WTC11 (cell line): ENCODE data around the gene TSKU. TPM values are rescaled to one million over a fixed set of nuclear protein-coding genes. Genes with fewer than 3 reads are reported as not detected.

Experiments
- ATAC-seq: fragments of 200-7000 bp; cut with Tn5 transposase; 2 replicates; pipeline ENCODE4 v1.10.0; 2021; ENCODE audit warnings: mild to moderate bottlenecking, moderate library complexity
- CTCF ChIA-PET: fragments of 300-600 bp; sonication (Branson Sonifier 250); formaldehyde crosslinking; loops from one replicate; lab custom pipeline; 2021; ENCODE audit warnings: antibody characterized with exemption; lab: Charles Lee
- POLR2A ChIA-PET: fragments of 350-600 bp; sonication (Branson Sonifier 250); formaldehyde crosslinking; loops from one replicate; lab custom pipeline; 2021; ENCODE audit warnings: antibody characterized with exemption; lab: Charles Lee
- DNase-seq: peaks from one replicate; pipeline ENCODE4 v3.0.0; 2021; ENCODE audit warnings: low spot score
- H3K27ac Mint-ChIP-seq: 2 replicates; pipeline ENCODE4 v1.8.0; 2021; ENCODE audit warnings: mixed read lengths
- H3K27me3 Mint-ChIP-seq: 2 replicates; pipeline ENCODE4 v1.8.0; 2021; ENCODE audit warnings: low read depth, mild to moderate bottlenecking, moderate library complexity, mixed read lengths
- H3K36me3 Mint-ChIP-seq: 2 replicates; pipeline ENCODE4 v1.8.0; 2021; ENCODE audit warnings: mixed read lengths
- H3K4me1 Mint-ChIP-seq: 2 replicates; pipeline ENCODE4 v1.8.0; 2022; ENCODE audit warnings: mixed read lengths
- H3K4me3 Mint-ChIP-seq: 2 replicates; pipeline ENCODE4 v1.8.0; 2021; ENCODE audit warnings: mild to moderate bottlenecking, moderate library complexity, mixed read lengths
- H3K9me3 Mint-ChIP-seq: 2 replicates; pipeline ENCODE4 v1.8.0; 2021; ENCODE audit warnings: mixed read lengths
- CBFB ChIP-seq: sonication (generic); formaldehyde crosslinking; IDR thresholded peaks from 2 replicates; pipeline ENCODE4 v1.8.1; 2022; ENCODE audit warnings: mild to moderate bottlenecking, low read depth, missing genetic modification reagents
- E2F4 ChIP-seq: sonication (generic); formaldehyde crosslinking; IDR thresholded peaks from 2 replicates; pipeline ENCODE4 v1.8.1; 2022; ENCODE audit warnings: low read depth, mild to moderate bottlenecking, moderate library complexity, missing genetic modification reagents, borderline replicate concordance
- FOXK1 ChIP-seq: sonication (generic); formaldehyde crosslinking; IDR thresholded peaks from 2 replicates; pipeline ENCODE4 v1.8.0; 2022; ENCODE audit warnings: mild to moderate bottlenecking, moderate library complexity, missing genetic modification reagents
- GRHL2 ChIP-seq: fragments of 250-450 bp; sonication (Bioruptor Pico); IDR thresholded peaks from 2 replicates; pipeline ENCODE4 v1.8.0; 2022; ENCODE audit warnings: mild to moderate bottlenecking, moderate library complexity; ENCODE audit not compliant: insufficient replicate concordance, severe bottlenecking
- JAZF1 ChIP-seq: fragments of 250-450 bp; sonication (Bioruptor Pico); IDR thresholded peaks from 2 replicates; pipeline ENCODE4 v1.9.0; 2021; ENCODE audit warnings: moderate library complexity, mild to moderate bottlenecking, inconsistent platforms
- KAT7 ChIP-seq: sonication (generic); formaldehyde crosslinking; IDR thresholded peaks from 2 replicates; pipeline ENCODE4 v1.8.1; 2023; ENCODE audit warnings: missing genetic modification reagents, mild to moderate bottlenecking, borderline replicate concordance
- NFYB ChIP-seq: sonication (generic); formaldehyde crosslinking; conservative IDR thresholded peaks from 2 replicates; pipeline ENCODE4 v1.8.0; 2022; ENCODE audit warnings: low read depth, missing genetic modification reagents
- NR2C2 ChIP-seq: sonication (generic); formaldehyde crosslinking; IDR thresholded peaks from 2 replicates; pipeline ENCODE4 v1.8.0; 2022; ENCODE audit warnings: mild to moderate bottlenecking, missing genetic modification reagents
- OVOL2 ChIP-seq: fragments of 250-450 bp; sonication (Bioruptor Pico); IDR thresholded peaks from 2 replicates; pipeline ENCODE4 v1.9.0; 2021; ENCODE audit warnings: mild to moderate bottlenecking, borderline replicate concordance
- PRDM15 ChIP-seq: sonication (generic); formaldehyde crosslinking; IDR thresholded peaks from 2 replicates; pipeline ENCODE4 v1.8.0; 2022; ENCODE audit warnings: missing genetic modification reagents
- ZNF232 ChIP-seq: sonication (generic); formaldehyde crosslinking; IDR thresholded peaks from 2 replicates; pipeline ENCODE4 v1.8.0; 2022; ENCODE audit warnings: mild to moderate bottlenecking, missing genetic modification reagents
- ZNF425 ChIP-seq: fragments of 250-450 bp; sonication (Bioruptor Pico); conservative IDR thresholded peaks from 2 replicates; pipeline ENCODE4 v1.9.0; 2021; ENCODE audit warnings: mild to moderate bottlenecking
- total RNA-seq: library from RNA; stranded (reverse); gene quantifications from 3 replicates; pipeline ENCODE4 v1.2.3, GENCODE V29; 2021
- TF ChIP-seq, protein P1 (sequence below): sonication (generic); formaldehyde crosslinking; IDR thresholded peaks from 2 replicates; pipeline ENCODE4 v1.8.1; 2023; ENCODE audit warnings: mild to moderate bottlenecking, missing genetic modification reagents, moderate library complexity
- TF ChIP-seq, protein P2 (sequence below): sonication (generic); formaldehyde crosslinking; IDR thresholded peaks from 2 replicates; pipeline ENCODE4 v1.8.1; 2022; ENCODE audit warnings: mild to moderate bottlenecking, moderate library complexity, missing genetic modification reagents
- TF ChIP-seq, protein P3 (sequence below): sonication (generic); formaldehyde crosslinking; IDR thresholded peaks from 2 replicates; pipeline ENCODE4 v1.8.1; 2023; ENCODE audit warnings: mild to moderate bottlenecking, missing genetic modification reagents, borderline replicate concordance

The TSKU gene
- total RNA-seq, 1 experiment from 2014 or later, result 30.3 TPM

DNA sequence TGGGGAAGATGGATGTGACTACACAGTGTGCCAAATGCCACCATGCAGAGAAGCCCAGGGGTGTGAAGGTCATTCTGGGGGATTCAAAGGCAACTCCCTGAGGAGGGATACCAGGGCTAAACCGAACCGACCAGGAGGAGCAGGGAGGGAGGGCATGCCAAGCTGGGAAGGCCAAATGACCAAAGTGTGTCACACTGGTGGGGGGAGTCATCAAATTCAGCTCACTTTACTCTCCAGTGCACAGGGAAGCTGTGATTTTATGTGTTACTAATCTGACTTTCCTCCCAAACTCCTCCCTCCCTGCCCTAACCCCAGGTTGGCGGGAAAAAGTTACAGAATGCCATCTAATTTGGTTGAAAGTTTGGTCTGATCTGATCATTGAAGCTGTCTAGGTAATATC lies 29.7 kb upstream of the TSKU start:
- H3K36me3 Mint-ChIP-seq, result no peaks in the 10 kb centered on the region
- no peak overlapping the region for H3K4me3 Mint-ChIP-seq
- peaks cover 4% of the 10 kb centered on the region for H3K27me3 Mint-ChIP-seq
- CTCF ChIA-PET, result interaction anchor here (3.3 kb wide), 1 partner anchor 19 kb away, joined by 11 read pairs; no protein-coding TSS in a partner anchor
- TF ChIP-seq FOXK1 (no peak), GRHL2 (CRISPR knock-in tag) (no peak), ZNF232 (CRISPR knock-in tag) (no peak), PRDM15 (CRISPR knock-in tag) (no peak), CBFB (CRISPR knock-in tag) (no peak), NFYB (no peak), KAT7 (CRISPR knock-in tag) (no peak), JAZF1 (CRISPR knock-in tag) (no peak)
- TF ChIP-seq, protein P1, sequence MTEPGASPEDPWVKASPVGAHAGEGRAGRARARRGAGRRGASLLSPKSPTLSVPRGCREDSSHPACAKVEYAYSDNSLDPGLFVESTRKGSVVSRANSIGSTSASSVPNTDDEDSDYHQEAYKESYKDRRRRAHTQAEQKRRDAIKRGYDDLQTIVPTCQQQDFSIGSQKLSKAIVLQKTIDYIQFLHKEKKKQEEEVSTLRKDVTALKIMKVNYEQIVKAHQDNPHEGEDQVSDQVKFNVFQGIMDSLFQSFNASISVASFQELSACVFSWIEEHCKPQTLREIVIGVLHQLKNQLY (CRISPR knock-in tag), result no peak
- H3K27ac Mint-ChIP-seq, result no peak overlapping the region
- no peaks in the 10 kb centered on the region for H3K9me3 Mint-ChIP-seq
- no peak for ATAC-seq
- peaks cover 25% of the 10 kb centered on the region for H3K4me1 Mint-ChIP-seq
- POLR2A ChIA-PET, result no interaction called here
- DNase-seq, result no peak

- DNase-seq, result no peak
- no peaks in the 10 kb centered on the region for H3K36me3 Mint-ChIP-seq
- ATAC-seq, result no peak
- ChIA-PET POLR2A (no interaction called here), CTCF (interaction anchor here (3.3 kb wide), 1 partner anchor 20 kb away, joined by 11 read pairs; no protein-coding TSS in a partner anchor)
- TF ChIP-seq ZNF425 (CRISPR knock-in tag), result no peak
- TF ChIP-seq NR2C2 (CRISPR knock-in tag), result no peak
- TF ChIP-seq OVOL2, result no peak
- TF ChIP-seq, protein P2, sequence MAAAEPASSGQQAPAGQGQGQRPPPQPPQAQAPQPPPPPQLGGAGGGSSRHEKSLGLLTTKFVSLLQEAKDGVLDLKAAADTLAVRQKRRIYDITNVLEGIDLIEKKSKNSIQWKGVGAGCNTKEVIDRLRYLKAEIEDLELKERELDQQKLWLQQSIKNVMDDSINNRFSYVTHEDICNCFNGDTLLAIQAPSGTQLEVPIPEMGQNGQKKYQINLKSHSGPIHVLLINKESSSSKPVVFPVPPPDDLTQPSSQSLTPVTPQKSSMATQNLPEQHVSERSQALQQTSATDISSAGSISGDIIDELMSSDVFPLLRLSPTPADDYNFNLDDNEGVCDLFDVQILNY (CRISPR knock-in tag), result no peak
- no peak for TF ChIP-seq E2F4
- TF ChIP-seq, protein P3, sequence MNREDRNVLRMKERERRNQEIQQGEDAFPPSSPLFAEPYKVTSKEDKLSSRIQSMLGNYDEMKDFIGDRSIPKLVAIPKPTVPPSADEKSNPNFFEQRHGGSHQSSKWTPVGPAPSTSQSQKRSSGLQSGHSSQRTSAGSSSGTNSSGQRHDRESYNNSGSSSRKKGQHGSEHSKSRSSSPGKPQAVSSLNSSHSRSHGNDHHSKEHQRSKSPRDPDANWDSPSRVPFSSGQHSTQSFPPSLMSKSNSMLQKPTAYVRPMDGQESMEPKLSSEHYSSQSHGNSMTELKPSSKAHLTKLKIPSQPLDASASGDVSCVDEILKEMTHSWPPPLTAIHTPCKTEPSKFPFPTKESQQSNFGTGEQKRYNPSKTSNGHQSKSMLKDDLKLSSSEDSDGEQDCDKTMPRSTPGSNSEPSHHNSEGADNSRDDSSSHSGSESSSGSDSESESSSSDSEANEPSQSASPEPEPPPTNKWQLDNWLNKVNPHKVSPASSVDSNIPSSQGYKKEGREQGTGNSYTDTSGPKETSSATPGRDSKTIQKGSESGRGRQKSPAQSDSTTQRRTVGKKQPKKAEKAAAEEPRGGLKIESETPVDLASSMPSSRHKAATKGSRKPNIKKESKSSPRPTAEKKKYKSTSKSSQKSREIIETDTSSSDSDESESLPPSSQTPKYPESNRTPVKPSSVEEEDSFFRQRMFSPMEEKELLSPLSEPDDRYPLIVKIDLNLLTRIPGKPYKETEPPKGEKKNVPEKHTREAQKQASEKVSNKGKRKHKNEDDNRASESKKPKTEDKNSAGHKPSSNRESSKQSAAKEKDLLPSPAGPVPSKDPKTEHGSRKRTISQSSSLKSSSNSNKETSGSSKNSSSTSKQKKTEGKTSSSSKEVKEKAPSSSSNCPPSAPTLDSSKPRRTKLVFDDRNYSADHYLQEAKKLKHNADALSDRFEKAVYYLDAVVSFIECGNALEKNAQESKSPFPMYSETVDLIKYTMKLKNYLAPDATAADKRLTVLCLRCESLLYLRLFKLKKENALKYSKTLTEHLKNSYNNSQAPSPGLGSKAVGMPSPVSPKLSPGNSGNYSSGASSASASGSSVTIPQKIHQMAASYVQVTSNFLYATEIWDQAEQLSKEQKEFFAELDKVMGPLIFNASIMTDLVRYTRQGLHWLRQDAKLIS (CRISPR knock-in tag), result no peak
- peaks cover 29% of the 10 kb centered on the region for H3K4me1 Mint-ChIP-seq
- no peak overlapping the region for H3K4me3 Mint-ChIP-seq
- H3K27ac Mint-ChIP-seq, result no peak overlapping the region
- no peaks in the 10 kb centered on the region for H3K9me3 Mint-ChIP-seq
- peaks cover 4% of the 10 kb centered on the region for H3K27me3 Mint-ChIP-seq
These were observed 29.2 kb upstream of the TSKU start for GRCh38 chr11:76753950-76754349.
